Osteoblast (primary cell): Measurements from ENCODE around the gene MNT. TPM values are rescaled to one million over a fixed set of nuclear protein-coding genes. Genes with fewer than 3 reads are reported as not detected.

Source experiments
- DNase-seq: peaks from one replicate; pipeline ENCODE4 v3.0.0; 2011; ENCODE audit warnings: low spot score, mixed read lengths; ENCODE audit not compliant: insufficient read length; ENCODE audit errors: missing footprints
- H2AFZ ChIP-seq: 2 replicates; pipeline ENCODE4 v1.6.0; 2011; ENCODE audit warnings: mild to moderate bottlenecking, low read length
- H3K27ac ChIP-seq: 2 replicates; pipeline ENCODE4 v1.5.1; 2011; ENCODE audit warnings: mild to moderate bottlenecking, low read depth, low read length, moderate library complexity
- H3K27me3 ChIP-seq: 2 replicates; pipeline ENCODE4 v1.6.0; 2012; ENCODE audit warnings: mild to moderate bottlenecking, control low read depth, inconsistent platforms, low read length, moderate library complexity; ENCODE audit not compliant: insufficient read depth
- H3K36me3 ChIP-seq: 2 replicates; pipeline ENCODE4 v1.5.1; 2011; ENCODE audit warnings: mild to moderate bottlenecking, low read length, control low read depth, moderate library complexity; ENCODE audit not compliant: insufficient read depth
- H3K4me1 ChIP-seq: 2 replicates; pipeline ENCODE4 v1.5.1; 2011; ENCODE audit warnings: mild to moderate bottlenecking, low read length, control low read depth, moderate library complexity; ENCODE audit not compliant: insufficient read depth
- H3K4me2 ChIP-seq: 2 replicates; pipeline ENCODE4 v1.6.0; 2011; ENCODE audit warnings: mild to moderate bottlenecking, low read length; ENCODE audit not compliant: insufficient read depth
- H3K4me3 ChIP-seq: fragments of 200-600 bp; sonication (generic); 3 replicates; pipeline ENCODE4 v1.5.1; 2012; ENCODE audit warnings: mild to moderate bottlenecking, low read length, inconsistent platforms; ENCODE audit not compliant: insufficient read depth
- H3K79me2 ChIP-seq: 2 replicates; pipeline ENCODE4 v1.6.0; 2012; ENCODE audit warnings: mild to moderate bottlenecking, low read length, control low read depth, inconsistent platforms; ENCODE audit not compliant: insufficient read depth
- H3K9me3 ChIP-seq: 2 replicates; pipeline ENCODE4 v1.5.1; 2011; ENCODE audit warnings: low read depth, low read length, control low read depth
- H4K20me1 ChIP-seq: 2 replicates; pipeline ENCODE4 v1.6.0; 2012; ENCODE audit warnings: mild to moderate bottlenecking, low read length, control low read depth; ENCODE audit not compliant: insufficient read depth
- CTCF ChIP-seq: IDR thresholded peaks from 2 replicates; pipeline ENCODE4 v1.5.1; 2011; ENCODE audit warnings: mild to moderate bottlenecking, low read depth, low read length, moderate library complexity; ENCODE audit errors: extremely low read depth
- total RNA-seq: library from RNA; depleted of rRNA; stranded (reverse); fragments of >200 nt; gene quantifications from 2 replicates; pipeline ENCODE4 v1.2.3, GENCODE V29; 2012

The MNT gene
- total RNA-seq, 1 donor = 12.3 TPM

GRCh38 chr17:2396192-2396567, 4.7 kb downstream of the MNT start:
- Histone ChIP-seq H3K4me3 (peak overlapping the region; percentile 66), H3K9me3 (no peaks in the 10 kb centered on the region), H4K20me1 (peaks cover 13% of the 10 kb centered on the region), H3K4me2 (peak overlapping the region; percentile 80), H3K27me3 (no peaks in the 10 kb centered on the region), H3K27ac (peak overlapping the region; percentile 89), H3K36me3 (no peaks in the 10 kb centered on the region), H2AFZ (no peak overlapping the region), H3K4me1 (peaks cover 48% of the 10 kb centered on the region), H3K79me2 (peaks cover 69% of the 10 kb centered on the region)
- peak; percentile 2 for TF ChIP-seq CTCF
- DNase-seq = no peak

- DNase-seq = peak; percentile 90
- Histone ChIP-seq H3K4me2 (peak overlapping the region; percentile 80), H3K27ac (peak overlapping the region; percentile 89)
These were observed 5.3 kb downstream of the MNT start for GRCh38 chr17:2395258-2396181.

GRCh38 chr17:2394775-2395201, 6.1 kb downstream of the MNT start:
- Histone ChIP-seq H3K27ac (peak overlapping the region; percentile 99), H3K4me1 (peaks cover 55% of the 10 kb centered on the region), H4K20me1 (peaks cover 20% of the 10 kb centered on the region), H3K27me3 (no peaks in the 10 kb centered on the region), H2AFZ (no peak overlapping the region), H3K4me2 (no peak overlapping the region), H3K9me3 (no peaks in the 10 kb centered on the region), H3K36me3 (peaks cover 6% of the 10 kb centered on the region), H3K4me3 (no peak overlapping the region), H3K79me2 (peaks cover 75% of the 10 kb centered on the region)
- TF ChIP-seq CTCF = no peak
- no peak for DNase-seq

More at GRCh38 chr17:2395258-2396181, 5.3 kb downstream of the MNT start:
- Histone ChIP-seq H3K79me2 (peaks cover 73% of the 10 kb centered on the region), H4K20me1 (peaks cover 15% of the 10 kb centered on the region), H3K9me3 (no peaks in the 10 kb centered on the region), H2AFZ (no peak overlapping the region), H3K36me3 (no peaks in the 10 kb centered on the region), H3K4me1 (peaks cover 52% of the 10 kb centered on the region), H3K27me3 (no peaks in the 10 kb centered on the region), H3K4me3 (peak overlapping the region; percentile 66)
- peak; percentile 35 for TF ChIP-seq CTCF

- Histone ChIP-seq H3K27me3 (no peaks in the 10 kb centered on the region), H3K36me3 (peaks cover 10% of the 10 kb centered on the region), H3K4me1 (peaks cover 54% of the 10 kb centered on the region), H4K20me1 (peaks cover 20% of the 10 kb centered on the region), H3K27ac (peak overlapping the region; percentile 99), H3K79me2 (peaks cover 77% of the 10 kb centered on the region), H3K9me3 (no peaks in the 10 kb centered on the region), H3K4me3 (peak overlapping the region; percentile 45), H2AFZ (no peak overlapping the region), H3K4me2 (no peak overlapping the region)
- TF ChIP-seq CTCF = no peak
- DNase-seq = peak; percentile 27
These were observed 6.7 kb downstream of the MNT start for GRCh38 chr17:2393954-2394749.
